ENCODE measurements around the gene KCNJ2.

The KCNJ2 gene

GRCh38 chr17:70161519-70161918, 7.8 kb upstream of the KCNJ2 start:
- DNase-seq, result no peak

DNA sequence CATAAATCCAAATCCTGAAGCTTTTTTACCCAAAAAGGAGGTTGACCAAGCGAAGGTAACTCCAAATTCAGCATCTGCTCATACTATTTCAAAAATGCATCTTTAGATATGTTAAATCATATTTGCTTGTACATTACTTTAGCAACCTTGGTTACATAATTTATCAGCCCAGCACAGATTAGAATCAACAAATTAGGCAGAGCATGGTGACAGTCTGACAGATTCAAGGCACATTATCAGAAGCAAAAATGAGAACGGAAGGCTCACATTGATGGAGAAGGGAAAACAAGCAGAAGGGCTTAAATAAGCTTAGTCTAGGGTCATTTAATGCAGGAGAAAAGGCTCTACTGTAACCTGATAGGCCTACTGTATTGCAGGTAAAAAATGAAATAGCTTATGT, 3.9 kb upstream of the KCNJ2 start:
- no peak for DNase-seq

GRCh38 chr17:70166615-70167014, 2.7 kb upstream of the KCNJ2 start:
- no peak for DNase-seq

GRCh38 chr17:70168044-70168976, 1.0 kb upstream of the KCNJ2 start:
- no peak for DNase-seq

DNA sequence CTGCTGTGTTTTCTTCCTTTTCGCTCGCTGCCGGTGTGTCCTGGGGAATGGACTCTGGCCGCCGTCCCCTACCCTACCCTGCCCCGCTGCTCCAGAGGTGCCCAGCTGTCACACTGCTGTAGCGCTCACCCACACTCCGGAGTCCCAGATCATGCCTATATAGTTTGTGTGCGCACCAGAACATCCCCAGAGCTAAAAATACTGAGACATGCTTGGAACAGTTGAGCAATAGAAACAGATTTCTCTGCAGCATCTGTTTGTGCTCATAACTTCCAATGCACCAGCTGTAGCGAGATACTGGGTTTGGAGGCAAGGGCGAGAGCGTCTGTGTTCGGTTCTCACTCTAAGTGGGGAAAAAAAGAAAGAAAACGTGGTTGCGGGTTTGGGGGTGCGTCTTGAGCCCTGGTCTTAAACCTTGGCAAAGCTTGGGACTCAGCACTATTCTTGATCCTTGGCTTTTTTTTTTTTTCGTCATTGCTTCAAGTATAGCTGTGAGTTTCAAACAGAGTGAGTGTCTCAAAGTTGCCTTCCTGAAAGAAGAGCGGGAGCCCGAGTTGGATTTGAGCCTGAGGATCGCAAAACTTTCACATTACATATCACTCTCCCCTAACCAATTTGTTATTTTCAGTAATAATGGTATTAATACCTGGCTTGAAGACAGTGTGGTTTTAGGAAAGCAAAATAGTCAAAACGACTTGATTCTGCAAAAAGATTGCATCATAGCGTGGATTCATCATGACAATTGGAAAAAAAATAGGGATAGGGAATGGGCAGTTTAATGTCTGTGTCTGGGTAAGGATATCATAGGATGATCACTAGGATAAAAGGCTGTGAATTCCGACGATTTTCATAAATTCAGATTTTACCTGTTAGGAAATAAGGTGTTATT, 621 bp downstream of the KCNJ2 start:
- DNase-seq, result no peak

- DNase-seq, result no peak
Observed at GRCh38 chr17:70171159-70171558, 1.8 kb downstream of the KCNJ2 start.

DNA sequence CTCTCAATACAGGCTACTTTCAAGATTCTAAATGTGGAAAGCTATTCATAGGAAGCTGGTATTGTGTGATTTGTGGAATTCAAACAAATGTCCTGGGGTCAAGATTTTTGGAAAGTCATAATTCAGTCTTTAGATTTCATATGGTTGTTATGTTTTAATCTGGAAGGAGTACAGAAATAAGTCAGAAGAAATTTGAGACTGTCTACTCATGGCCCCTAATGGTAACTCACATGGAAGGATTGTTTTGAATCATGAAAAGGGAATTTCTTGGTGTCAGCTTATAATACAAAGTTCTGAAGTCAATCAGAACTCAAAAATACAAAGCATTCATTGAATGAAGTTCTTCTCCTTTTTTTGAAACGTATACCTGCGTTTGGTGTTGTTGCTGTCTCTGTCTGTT, 3.1 kb downstream of the KCNJ2 start:
- no peak for DNase-seq

DNA sequence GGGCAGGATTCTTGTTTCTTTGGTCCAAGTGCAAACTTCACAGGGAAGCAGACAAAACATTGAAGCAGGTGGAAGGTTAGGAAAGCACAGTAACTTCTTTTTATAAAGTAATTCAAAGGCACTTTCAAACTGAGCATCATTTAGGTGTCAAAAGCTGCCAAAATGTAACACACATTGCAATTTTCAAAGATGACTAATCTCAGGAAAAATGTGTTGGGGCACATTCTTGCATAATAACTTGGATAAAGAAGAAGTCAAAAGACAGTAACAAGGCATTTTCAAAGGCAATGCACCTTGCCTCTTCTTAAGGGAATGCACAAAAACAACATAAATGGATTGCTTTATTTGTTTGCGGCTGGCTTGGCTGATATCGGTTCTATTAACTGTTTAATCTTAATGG, 3.6 kb downstream of the KCNJ2 start:
- DNase-seq, result no peak

GRCh38 chr17:70173681-70174080, 4.3 kb downstream of the KCNJ2 start:
- DNase-seq, result no peak

GRCh38 chr17:70181376-70181775, 12.0 kb downstream of the KCNJ2 start:
- DNase-seq, result no peak

DNA sequence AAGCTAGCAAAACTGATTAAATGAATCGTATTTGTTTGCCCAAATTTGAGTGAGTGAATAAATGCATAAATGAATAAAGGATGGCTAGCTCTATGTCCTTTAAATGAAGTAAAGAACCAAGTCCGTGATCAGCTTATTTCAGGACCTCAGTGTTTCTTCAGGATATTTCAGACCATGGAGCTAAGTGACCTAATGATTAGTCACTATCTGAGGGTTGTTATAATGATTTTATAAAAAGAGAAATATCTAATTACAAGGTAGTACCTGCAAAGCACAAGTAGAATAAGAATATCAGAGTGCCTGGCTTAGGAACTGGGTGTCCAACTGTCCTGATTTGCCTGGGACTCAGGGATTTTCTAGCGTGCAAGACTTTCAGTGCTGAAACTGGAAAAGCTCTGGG, 12.5 kb downstream of the KCNJ2 start:
- no peak for DNase-seq

- no peak for DNase-seq
Observed at GRCh38 chr17:70183508-70183907, 14.2 kb downstream of the KCNJ2 start.

- no peak for DNase-seq
Observed at GRCh38 chr17:70184207-70184606, 14.9 kb downstream of the KCNJ2 start.

- no peak for DNase-seq
Observed at GRCh38 chr17:70184770-70185169, 15.4 kb downstream of the KCNJ2 start.

DNA sequence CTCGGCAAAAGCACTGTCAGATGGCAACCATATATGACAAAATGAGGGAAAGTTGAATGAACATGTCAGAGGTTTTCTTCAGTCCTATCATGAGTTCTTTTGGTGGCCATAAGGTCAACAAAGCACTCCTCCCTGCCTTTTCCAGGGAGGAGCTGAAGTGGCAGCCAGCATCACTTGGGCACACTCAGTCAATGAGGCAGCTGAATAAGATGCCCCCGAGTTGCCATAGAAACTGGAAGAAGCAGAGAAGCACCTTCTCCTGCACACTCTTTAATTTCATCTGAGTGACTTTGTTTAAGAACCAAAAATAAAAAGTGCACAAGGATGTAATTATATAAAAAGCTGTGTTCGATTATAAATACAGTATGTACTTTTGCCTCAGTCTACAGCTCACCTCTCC, 16.0 kb downstream of the KCNJ2 start:
- DNase-seq, result no peak

DNA sequence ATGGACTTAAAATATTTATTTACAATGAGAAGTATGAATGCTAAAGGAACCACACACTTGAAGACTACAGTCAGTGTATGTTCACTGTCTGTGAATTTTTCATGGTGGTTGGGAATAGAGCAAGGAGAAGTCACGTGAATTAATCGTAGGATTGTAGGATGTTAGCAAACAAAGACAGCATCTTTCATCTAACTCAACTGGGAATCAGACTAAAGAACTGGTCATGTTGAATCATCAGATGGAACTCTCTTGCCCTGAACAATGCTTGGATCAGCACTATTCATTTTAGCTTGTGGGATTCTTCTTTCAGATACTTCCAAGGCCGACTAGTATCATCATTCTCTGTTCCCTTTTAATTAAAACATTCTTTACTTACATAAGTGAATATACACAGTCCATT, 18.1 kb downstream of the KCNJ2 start:
- no peak for DNase-seq

- DNase-seq, result no peak
Observed at GRCh38 chr17:70190959-70191805, 21.9 kb downstream of the KCNJ2 start.

- no peak for DNase-seq
Observed at GRCh38 chr17:70195091-70195490, 25.8 kb downstream of the KCNJ2 start.

GRCh38 chr17:70201872-70202419, 32.6 kb downstream of the KCNJ2 start:
- DNase-seq, result no peak

DNA sequence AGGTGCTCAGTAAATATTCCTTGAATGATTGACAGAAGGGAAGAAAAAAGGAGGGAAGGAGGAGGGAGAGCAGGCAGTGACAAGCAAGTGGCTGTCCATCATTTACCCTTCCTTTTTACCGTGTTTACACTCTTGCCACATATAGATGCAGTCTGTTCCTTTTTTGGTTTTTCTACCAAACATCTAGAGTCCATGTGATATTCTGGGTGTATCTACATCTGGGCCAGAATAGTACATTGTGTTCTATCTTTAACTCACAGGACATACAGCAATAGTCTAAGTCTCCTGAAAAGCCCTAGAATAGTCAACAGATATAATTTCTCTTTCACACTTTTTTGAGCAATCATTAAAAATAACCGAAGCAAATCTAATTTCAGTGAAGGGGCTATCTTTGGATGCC, 33.5 kb downstream of the KCNJ2 start:
- no peak for DNase-seq

DNA sequence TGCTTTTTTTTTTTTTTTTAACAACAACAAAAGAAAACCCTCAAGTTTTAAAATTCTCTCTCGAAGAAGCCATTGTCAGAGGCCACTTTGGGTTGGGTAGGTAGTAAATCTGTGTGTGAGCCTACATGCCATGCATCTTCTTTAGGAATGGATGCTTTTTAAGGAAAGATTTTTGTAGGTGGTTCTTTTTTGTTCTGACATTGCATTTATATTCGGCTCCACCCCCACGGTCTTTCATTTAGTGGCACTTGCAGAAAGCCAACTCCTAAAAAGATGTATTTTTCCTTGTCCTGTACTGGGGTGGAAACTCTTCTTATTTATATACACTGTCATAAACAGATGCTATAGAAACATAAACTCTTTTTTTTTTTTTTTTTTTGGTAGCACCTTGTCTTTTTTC, 35.1 kb downstream of the KCNJ2 start:
- no peak for DNase-seq

GRCh38 chr17:70205401-70205800, 36.1 kb downstream of the KCNJ2 start:
- no peak for DNase-seq

Data from GF-D8 (cell line).